ENCODE measurements around the gene CYTH4. TPM values are rescaled to one million over a fixed set of nuclear protein-coding genes. Genes with fewer than 3 reads are reported as not detected.

Gene CYTH4
- total and polyA plus RNA-seq, 10 of the 15 experiments (the other 5 are each of a cell fraction or from before 2014, with no cell fraction given) = 1.5 to 27.3 (median 16.9) TPM

- no peak for TF ChIP-seq USF1 (IDR thresholded peaks at IDR 0.05; ENCODE audit: borderline replicate concordance, extremely low read length, insufficient read depth, low read depth, low read length)
- no peak for TF ChIP-seq TCF7 (IDR thresholded peaks at IDR 0.05; ENCODE audit: borderline replicate concordance)
- TF ChIP-seq MTA2 (IDR thresholded peaks at IDR 0.05; ENCODE audit: low read depth) = 0 out of 2 replicates have a peak, but pooled peaks have one; percentile 31
- peak; percentile 46 for TF ChIP-seq ATF7 (IDR thresholded peaks at IDR 0.05; ENCODE audit: low read depth)
- TF ChIP-seq SIN3A (IDR thresholded peaks at IDR 0.05; ENCODE audit: low read depth, low read length) = peak; percentile 72; the same call in 1 of the 2 replicates
- no peak for TF ChIP-seq ZNF592 (IDR thresholded peaks at IDR 0.05)
- no peak for TF ChIP-seq LARP7 (IDR thresholded peaks at IDR 0.05)
- TF ChIP-seq CREM (IDR thresholded peaks at IDR 0.05; ENCODE audit: low read depth) = 0 out of 2 replicates have a peak, but pooled peaks have one; percentile 38
- TF ChIP-seq SPI1 (IDR thresholded peaks at IDR 0.05; ENCODE audit: borderline replicate concordance, insufficient read depth, low read depth, low read length) = peak; percentile 84
- peak; percentile 51; the same call in 1 of the 2 replicates for TF ChIP-seq CHD2 (IDR thresholded peaks at IDR 0.05; ENCODE audit: borderline replicate concordance, low read depth, low read length)
- TF ChIP-seq CHD1 (IDR thresholded peaks at IDR 0.05; ENCODE audit: low read depth, low read length) = 0 out of 2 replicates have a peak, but pooled peaks have one; percentile 41
- TF ChIP-seq FOS (IDR thresholded peaks at IDR 0.05; ENCODE audit: borderline replicate concordance, extremely low read depth, insufficient read length) = no peak
- no peak for TF ChIP-seq HDAC6 (IDR thresholded peaks at IDR 0.05; ENCODE audit: unreplicated experiment)
- peak; percentile 51; the same call in 1 of the 2 replicates for TF ChIP-seq ZNF687 (IDR thresholded peaks at IDR 0.05)
- peak; percentile 29 for TF ChIP-seq MEF2B (IDR thresholded peaks at IDR 0.05; ENCODE audit: partially characterized antibody, poor library complexity, severe bottlenecking)
- no peak for TF ChIP-seq E2F4 (IDR thresholded peaks at IDR 0.05; ENCODE audit: low read depth, low read length)
- TF ChIP-seq RELB (IDR thresholded peaks at IDR 0.05; ENCODE audit: low read depth) = no peak
- 0 out of 2 replicates have a peak, but pooled peaks have one; percentile 18 for TF ChIP-seq RB1 (IDR thresholded peaks at IDR 0.05; ENCODE audit: borderline replicate concordance)
- TF ChIP-seq POLR2A (IDR thresholded peaks at IDR 0.05; ENCODE audit: low read depth, low read length) = peak; percentile 80
- no peak for TF ChIP-seq WRNIP1 (IDR thresholded peaks at IDR 0.05; ENCODE audit: borderline replicate concordance, low read depth, low read length)
Observed at GRCh38 chr22:37282385-37282677, at the start of gene CYTH4 (continued).

Measured in GM12878 (cell line).